HepG2 (cell line): ENCODE data around the gene SIT1. TPM values are rescaled to one million over a fixed set of nuclear protein-coding genes. Genes with fewer than 3 reads are reported as not detected.

Experiments
- ATF1 ChIP-seq: IDR thresholded peaks from 2 replicates; pipeline ENCODE4 v1.6.1; 2016; ENCODE audit warnings: mild to moderate bottlenecking, control low read depth
- CEBPB ChIP-seq: IDR thresholded peaks from 2 replicates; pipeline ENCODE4 v1.6.1; 2011; ENCODE audit warnings: low read depth, low read length, improper control_type of control experiment, borderline replicate concordance
- CHCHD3 ChIP-seq: sonication (generic); formaldehyde crosslinking; IDR thresholded peaks from 2 replicates; pipeline ENCODE4 v1.8.0; 2022; ENCODE audit warnings: mild to moderate bottlenecking, missing genetic modification reagents, moderate library complexity
- DMAP1 ChIP-seq: IDR thresholded peaks from 2 replicates; pipeline ENCODE4 v1.6.1; 2016
- EHMT2 ChIP-seq: fragments of 200-600 bp; sonication (generic); IDR thresholded peaks from 2 replicates; pipeline ENCODE4 v1.7.0; 2017; ENCODE audit warnings: antibody characterized with exemption, low read depth, low read length, borderline replicate concordance
- HOXD1 ChIP-seq: sonication (generic); formaldehyde crosslinking; IDR thresholded peaks from 2 replicates; pipeline ENCODE4 v1.5.0; 2020; ENCODE audit warnings: missing genetic modification reagents
- JUND ChIP-seq: sonication (generic); formaldehyde crosslinking; IDR thresholded peaks from 2 replicates; pipeline ENCODE4 v1.8.0; 2022; ENCODE audit warnings: mild to moderate bottlenecking, missing genetic modification reagents
- KAT2B ChIP-seq: fragments of 150-350 bp; IDR thresholded peaks from 2 replicates; pipeline ENCODE4 v1.6.1; 2014; ENCODE audit warnings: low read depth, low read length, borderline replicate concordance
- MAFK ChIP-seq, 2 experiments: IDR thresholded peaks in 1 of 2; conservative IDR thresholded peaks in 1 of 2; 2 replicates each; pipeline ENCODE4 v1.6.1; 2011; ENCODE audit warnings: improper control_type of control experiment in 2 of 2, low read length in 2 of 2
- MTF2 ChIP-seq: sonication (generic); formaldehyde crosslinking; IDR thresholded peaks from 2 replicates; pipeline ENCODE4 v1.5.0; 2020; ENCODE audit warnings: missing genetic modification reagents, borderline replicate concordance
- POLR2A ChIP-seq, 2 experiments: IDR thresholded peaks; 2 replicates each; pipeline ENCODE4 v1.6.1; 2011; ENCODE audit warnings: low read depth in 2 of 2, low read length in 2 of 2, mild to moderate bottlenecking in 1 of 2, moderate library complexity in 1 of 2; ENCODE audit not compliant: insufficient read depth in 1 of 2
- PRMT3 ChIP-seq: sonication (generic); formaldehyde crosslinking; IDR thresholded peaks from 2 replicates; pipeline ENCODE4 v1.8.1; 2022; ENCODE audit warnings: low read depth, mild to moderate bottlenecking, moderate library complexity, missing genetic modification reagents, borderline replicate concordance
- ZNF354B ChIP-seq: sonication (generic); formaldehyde crosslinking; IDR thresholded peaks from 2 replicates; pipeline ENCODE4 v1.8.0; 2022; ENCODE audit warnings: mild to moderate bottlenecking, missing genetic modification reagents
- ZNF589 ChIP-seq: sonication (generic); formaldehyde crosslinking; conservative IDR thresholded peaks from 2 replicates; pipeline ENCODE4 v1.8.0; 2022; ENCODE audit warnings: mild to moderate bottlenecking, moderate library complexity, missing genetic modification reagents
- ZNF850 ChIP-seq: sonication (generic); formaldehyde crosslinking; conservative IDR thresholded peaks from 2 replicates; pipeline ENCODE4 v1.9.0; 2021; ENCODE audit warnings: mild to moderate bottlenecking, missing genetic modification reagents
- polyA plus RNA-seq, 8 experiments: library from polyadenylated mRNA; depleted of rRNA in 3 of 8; stranded (reverse) in 7 of 8; unstranded in 1 of 8; fragments of >200 nt; fragmentation: Illumina TruSeq in 4 of 8; extraction: Trizol in 4 of 8; gene quantifications; 2 replicates each; pipeline versions ENCODE4 v1.2.1 to v1.2.3, GENCODE V29; 2011 to 2016; ENCODE audit warnings: low read depth in 4 of 8, missing spikeins in 1 of 8, mixed read lengths in 1 of 8; ENCODE audit not compliant: insufficient read depth in 1 of 8
- total RNA-seq, 5 experiments: library from RNA; depleted of rRNA; stranded (reverse); fragments of >200 nt; fragmentation: Illumina TruSeq; extraction: Trizol; gene quantifications; 2 replicates each; pipeline ENCODE4 v1.2.3, GENCODE V29; 2016; ENCODE audit warnings: low read depth in 1 of 5
- TF ChIP-seq, protein P1 (sequence below): sonication (generic); formaldehyde crosslinking; IDR thresholded peaks from 2 replicates; pipeline ENCODE4 v1.8.0; 2022; ENCODE audit warnings: missing genetic modification reagents, mild to moderate bottlenecking, moderate library complexity, borderline replicate concordance
- TF ChIP-seq, protein P2 (sequence below): sonication (generic); formaldehyde crosslinking; IDR thresholded peaks from 2 replicates; pipeline ENCODE4 v1.4.0; 2020; ENCODE audit warnings: missing genetic modification reagents, borderline replicate concordance
- TF ChIP-seq, protein P3 (sequence below): sonication (generic); formaldehyde crosslinking; conservative IDR thresholded peaks from 2 replicates; pipeline ENCODE4 v1.4.0; 2020; ENCODE audit warnings: missing genetic modification reagents
- TF ChIP-seq, protein P4 (sequence below): sonication (generic); formaldehyde crosslinking; IDR thresholded peaks from 2 replicates; pipeline ENCODE4 v1.5.0; 2020; ENCODE audit warnings: mild to moderate bottlenecking, missing genetic modification reagents

The SIT1 gene
- total and polyA plus RNA-seq, 2 of the 13 experiments (the other 11 are each of a cell fraction or from before 2014, with no cell fraction given) = 0.09 to 6.7 TPM

DNA sequence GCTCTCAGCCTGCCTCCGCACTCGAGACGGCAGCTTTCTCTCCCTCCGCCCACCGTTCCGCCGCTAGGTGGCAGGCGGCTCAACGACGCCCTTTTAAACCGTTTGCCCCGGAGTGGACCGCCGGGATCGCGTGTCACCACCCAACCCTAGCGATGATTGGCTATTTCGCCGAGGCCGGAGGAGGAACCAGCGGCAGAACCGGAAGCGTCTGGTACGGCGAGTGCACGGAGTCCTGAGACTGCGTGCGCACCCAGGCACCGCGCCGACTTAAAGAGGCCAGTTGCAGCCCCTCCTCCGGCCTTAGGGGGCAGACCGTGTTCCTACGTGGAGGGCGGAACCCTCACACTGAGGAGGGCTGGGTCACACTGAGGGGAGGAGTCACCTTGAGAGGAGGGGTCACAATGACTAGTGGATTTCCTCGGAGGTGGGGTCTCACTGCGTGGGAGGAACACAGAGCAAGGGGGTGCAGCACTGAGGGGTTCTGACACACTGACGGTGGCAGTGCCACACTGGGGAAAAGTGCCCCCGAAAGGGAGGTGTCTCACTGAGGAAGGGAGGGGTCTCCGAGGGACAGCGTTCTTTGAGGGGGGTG is 46.6 kb downstream of the SIT1 start (continued):
- TF ChIP-seq MAFK (conservative IDR thresholded peaks at IDR 0.05 in 1 of 2, IDR thresholded peaks at IDR 0.05 in 1 of 2; ENCODE audit: low read length in 2 of 2) = no peak
- TF ChIP-seq JUND (CRISPR knock-in tag) = no peak
- peak; percentile 90; the same call in 1 of the 2 replicates for TF ChIP-seq MTF2 (CRISPR knock-in tag)
- no peak for TF ChIP-seq ZNF354B (CRISPR knock-in tag)
- 0 out of 2 replicates have a peak, but pooled peaks have one; percentile 65 for TF ChIP-seq HOXD1 (CRISPR knock-in tag)
- TF ChIP-seq EHMT2 = no peak
- TF ChIP-seq CHCHD3 (CRISPR knock-in tag) = no peak
- no peak for TF ChIP-seq KAT2B
- peak; percentile 33; the same call in 1 of the 2 replicates for TF ChIP-seq ZNF589 (CRISPR knock-in tag)
- peak; percentile 69 to 88 for TF ChIP-seq POLR2A (IDR thresholded peaks at IDR 0.05; ENCODE audit: insufficient read depth in 1 of 2, low read depth in 2 of 2, low read length in 2 of 2)
- TF ChIP-seq, protein P1, sequence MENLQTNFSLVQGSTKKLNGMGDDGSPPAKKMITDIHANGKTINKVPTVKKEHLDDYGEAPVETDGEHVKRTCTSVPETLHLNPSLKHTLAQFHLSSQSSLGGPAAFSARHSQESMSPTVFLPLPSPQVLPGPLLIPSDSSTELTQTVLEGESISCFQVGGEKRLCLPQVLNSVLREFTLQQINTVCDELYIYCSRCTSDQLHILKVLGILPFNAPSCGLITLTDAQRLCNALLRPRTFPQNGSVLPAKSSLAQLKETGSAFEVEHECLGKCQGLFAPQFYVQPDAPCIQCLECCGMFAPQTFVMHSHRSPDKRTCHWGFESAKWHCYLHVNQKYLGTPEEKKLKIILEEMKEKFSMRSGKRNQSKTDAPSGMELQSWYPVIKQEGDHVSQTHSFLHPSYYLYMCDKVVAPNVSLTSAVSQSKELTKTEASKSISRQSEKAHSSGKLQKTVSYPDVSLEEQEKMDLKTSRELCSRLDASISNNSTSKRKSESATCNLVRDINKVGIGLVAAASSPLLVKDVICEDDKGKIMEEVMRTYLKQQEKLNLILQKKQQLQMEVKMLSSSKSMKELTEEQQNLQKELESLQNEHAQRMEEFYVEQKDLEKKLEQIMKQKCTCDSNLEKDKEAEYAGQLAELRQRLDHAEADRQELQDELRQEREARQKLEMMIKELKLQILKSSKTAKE = peak; percentile 15; the same call in 1 of the 2 replicates
- TF ChIP-seq, protein P2, sequence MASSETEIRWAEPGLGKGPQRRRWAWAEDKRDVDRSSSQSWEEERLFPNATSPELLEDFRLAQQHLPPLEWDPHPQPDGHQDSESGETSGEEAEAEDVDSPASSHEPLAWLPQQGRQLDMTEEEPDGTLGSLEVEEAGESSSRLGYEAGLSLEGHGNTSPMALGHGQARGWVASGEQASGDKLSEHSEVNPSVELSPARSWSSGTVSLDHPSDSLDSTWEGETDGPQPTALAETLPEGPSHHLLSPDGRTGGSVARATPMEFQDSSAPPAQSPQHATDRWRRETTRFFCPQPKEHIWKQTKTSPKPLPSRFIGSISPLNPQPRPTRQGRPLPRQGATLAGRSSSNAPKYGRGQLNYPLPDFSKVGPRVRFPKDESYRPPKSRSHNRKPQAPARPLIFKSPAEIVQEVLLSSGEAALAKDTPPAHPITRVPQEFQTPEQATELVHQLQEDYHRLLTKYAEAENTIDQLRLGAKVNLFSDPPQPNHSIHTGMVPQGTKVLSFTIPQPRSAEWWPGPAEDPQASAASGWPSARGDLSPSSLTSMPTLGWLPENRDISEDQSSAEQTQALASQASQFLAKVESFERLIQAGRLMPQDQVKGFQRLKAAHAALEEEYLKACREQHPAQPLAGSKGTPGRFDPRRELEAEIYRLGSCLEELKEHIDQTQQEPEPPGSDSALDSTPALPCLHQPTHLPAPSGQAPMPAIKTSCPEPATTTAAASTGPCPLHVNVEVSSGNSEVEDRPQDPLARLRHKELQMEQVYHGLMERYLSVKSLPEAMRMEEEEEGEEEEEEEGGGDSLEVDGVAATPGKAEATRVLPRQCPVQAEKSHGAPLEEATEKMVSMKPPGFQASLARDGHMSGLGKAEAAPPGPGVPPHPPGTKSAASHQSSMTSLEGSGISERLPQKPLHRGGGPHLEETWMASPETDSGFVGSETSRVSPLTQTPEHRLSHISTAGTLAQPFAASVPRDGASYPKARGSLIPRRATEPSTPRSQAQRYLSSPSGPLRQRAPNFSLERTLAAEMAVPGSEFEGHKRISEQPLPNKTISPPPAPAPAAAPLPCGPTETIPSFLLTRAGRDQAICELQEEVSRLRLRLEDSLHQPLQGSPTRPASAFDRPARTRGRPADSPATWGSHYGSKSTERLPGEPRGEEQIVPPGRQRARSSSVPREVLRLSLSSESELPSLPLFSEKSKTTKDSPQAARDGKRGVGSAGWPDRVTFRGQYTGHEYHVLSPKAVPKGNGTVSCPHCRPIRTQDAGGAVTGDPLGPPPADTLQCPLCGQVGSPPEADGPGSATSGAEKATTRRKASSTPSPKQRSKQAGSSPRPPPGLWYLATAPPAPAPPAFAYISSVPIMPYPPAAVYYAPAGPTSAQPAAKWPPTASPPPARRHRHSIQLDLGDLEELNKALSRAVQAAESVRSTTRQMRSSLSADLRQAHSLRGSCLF (CRISPR knock-in tag) = 0 out of 2 replicates have a peak, but pooled peaks have one; percentile 34
- no peak for TF ChIP-seq PRMT3 (CRISPR knock-in tag)
- TF ChIP-seq, protein P3, sequence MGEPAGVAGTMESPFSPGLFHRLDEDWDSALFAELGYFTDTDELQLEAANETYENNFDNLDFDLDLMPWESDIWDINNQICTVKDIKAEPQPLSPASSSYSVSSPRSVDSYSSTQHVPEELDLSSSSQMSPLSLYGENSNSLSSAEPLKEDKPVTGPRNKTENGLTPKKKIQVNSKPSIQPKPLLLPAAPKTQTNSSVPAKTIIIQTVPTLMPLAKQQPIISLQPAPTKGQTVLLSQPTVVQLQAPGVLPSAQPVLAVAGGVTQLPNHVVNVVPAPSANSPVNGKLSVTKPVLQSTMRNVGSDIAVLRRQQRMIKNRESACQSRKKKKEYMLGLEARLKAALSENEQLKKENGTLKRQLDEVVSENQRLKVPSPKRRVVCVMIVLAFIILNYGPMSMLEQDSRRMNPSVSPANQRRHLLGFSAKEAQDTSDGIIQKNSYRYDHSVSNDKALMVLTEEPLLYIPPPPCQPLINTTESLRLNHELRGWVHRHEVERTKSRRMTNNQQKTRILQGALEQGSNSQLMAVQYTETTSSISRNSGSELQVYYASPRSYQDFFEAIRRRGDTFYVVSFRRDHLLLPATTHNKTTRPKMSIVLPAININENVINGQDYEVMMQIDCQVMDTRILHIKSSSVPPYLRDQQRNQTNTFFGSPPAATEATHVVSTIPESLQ = no peak
- TF ChIP-seq DMAP1 (CRISPR knock-in tag) = peak; percentile 91
- TF ChIP-seq, protein P4, sequence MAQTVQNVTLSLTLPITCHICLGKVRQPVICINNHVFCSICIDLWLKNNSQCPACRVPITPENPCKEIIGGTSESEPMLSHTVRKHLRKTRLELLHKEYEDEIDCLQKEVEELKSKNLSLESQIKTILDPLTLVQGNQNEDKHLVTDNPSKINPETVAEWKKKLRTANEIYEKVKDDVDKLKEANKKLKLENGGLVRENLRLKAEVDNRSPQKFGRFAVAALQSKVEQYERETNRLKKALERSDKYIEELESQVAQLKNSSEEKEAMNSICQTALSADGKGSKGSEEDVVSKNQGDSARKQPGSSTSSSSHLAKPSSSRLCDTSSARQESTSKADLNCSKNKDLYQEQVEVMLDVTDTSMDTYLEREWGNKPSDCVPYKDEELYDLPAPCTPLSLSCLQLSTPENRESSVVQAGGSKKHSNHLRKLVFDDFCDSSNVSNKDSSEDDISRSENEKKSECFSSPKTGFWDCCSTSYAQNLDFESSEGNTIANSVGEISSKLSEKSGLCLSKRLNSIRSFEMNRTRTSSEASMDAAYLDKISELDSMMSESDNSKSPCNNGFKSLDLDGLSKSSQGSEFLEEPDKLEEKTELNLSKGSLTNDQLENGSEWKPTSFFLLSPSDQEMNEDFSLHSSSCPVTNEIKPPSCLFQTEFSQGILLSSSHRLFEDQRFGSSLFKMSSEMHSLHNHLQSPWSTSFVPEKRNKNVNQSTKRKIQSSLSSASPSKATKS (CRISPR knock-in tag) = no peak
- no peak for TF ChIP-seq ZNF850 (CRISPR knock-in tag)
- TF ChIP-seq ATF1 = peak; percentile 81
- no peak for TF ChIP-seq CEBPB
